Cardiac septum (tissue), 1 donor: ENCODE results near the gene IBTK. TPM values are rescaled to one million over a fixed set of nuclear protein-coding genes. Genes with fewer than 3 reads are reported as not detected.
"Not testable (repeated sequence)": the region's sequence is repeated elsewhere in the genome, so short reads cannot be mapped to it uniquely, and the experiment has no call there.

Source experiments
- DNase-seq: peaks from one replicate; pipeline ENCODE4 v3.0.0-alpha.2; 2020; ENCODE audit warnings: low spot score
- intact Hi-C: fragments of 100-400 bp; cut with DNase I; formaldehyde crosslinking; loops from one replicate; pipeline ENCODE4 v1.14.0; 2022
- total RNA-seq: library from RNA; stranded (reverse); fragmentation: NEBNext Ultra II Directional; extraction: Animal tissue kit (Norgen Biotek cat#: 25700); gene quantifications from one replicate; pipeline ENCODE4 v1.2.1, GENCODE V29; 2021
- donor health status: DM: no; HTN: no; CAD: no.

IBTK gene
- total RNA-seq, 1 donor from 2014 or later = 36.5 TPM

GRCh38 chr6:82143041-82143481, 104.5 kb downstream of the IBTK start:
- no peak for DNase-seq
- intact Hi-C loops = loop anchor here (10.0 kb wide), 2 partner anchors 238 to 388 kb away; partner anchors contain the start of gene TENT5A

DNA sequence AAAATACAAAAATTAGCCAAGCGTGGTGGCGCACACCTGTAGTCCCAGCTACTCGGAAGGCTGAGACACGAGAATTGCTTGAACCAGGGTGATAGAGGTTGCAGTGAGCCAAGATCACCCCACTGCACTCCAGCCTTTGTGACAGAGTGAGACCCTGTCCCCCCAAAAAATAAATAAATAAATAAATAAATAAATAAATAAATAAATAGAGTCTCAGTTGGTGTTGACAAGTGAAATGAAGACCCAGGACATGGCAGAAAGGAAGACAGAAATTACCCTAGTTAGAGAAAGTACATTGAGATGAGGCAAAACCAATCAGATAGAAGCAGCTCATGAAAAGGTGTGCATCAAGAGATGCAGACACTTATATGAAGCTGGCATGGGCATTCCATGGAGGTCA, 105.0 kb downstream of the IBTK start:
- no peak for DNase-seq
- intact Hi-C loops = loop anchor here (10.0 kb wide), 2 partner anchors 238 to 388 kb away; partner anchors contain the start of gene TENT5A

GRCh38 chr6:82138075-82138791, 109.3 kb downstream of the IBTK start:
- DNase-seq = no peak
- intact Hi-C loops = no loop called here

GRCh38 chr6:82131441-82131840, 116.1 kb downstream of the IBTK start:
- intact Hi-C loops = no loop called here
- no peak for DNase-seq

GRCh38 chr6:82129797-82130196, 117.7 kb downstream of the IBTK start:
- intact Hi-C loops = no loop called here
- DNase-seq = no peak

DNA sequence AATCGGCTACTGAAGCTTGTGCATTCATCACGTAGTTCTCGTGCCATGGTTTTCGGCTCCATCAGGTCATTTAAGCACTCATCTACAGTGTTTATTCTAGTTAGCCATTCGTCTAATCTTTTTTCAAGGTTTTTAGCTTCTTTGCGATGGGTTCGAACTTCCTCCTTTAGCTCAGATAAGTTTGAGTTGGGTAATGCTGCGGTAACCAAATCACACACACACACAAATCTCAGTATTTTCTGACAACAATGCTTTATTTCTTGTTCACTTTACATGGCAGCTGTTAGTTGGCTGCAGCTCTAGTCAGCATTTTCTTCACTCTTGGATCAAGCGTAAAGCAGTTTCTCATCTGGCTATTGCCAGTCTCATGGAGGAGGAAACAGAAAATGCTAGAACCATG, 118.6 kb downstream of the IBTK start:
- intact Hi-C loops, DNase-seq: not testable (repeated sequence)

DNA sequence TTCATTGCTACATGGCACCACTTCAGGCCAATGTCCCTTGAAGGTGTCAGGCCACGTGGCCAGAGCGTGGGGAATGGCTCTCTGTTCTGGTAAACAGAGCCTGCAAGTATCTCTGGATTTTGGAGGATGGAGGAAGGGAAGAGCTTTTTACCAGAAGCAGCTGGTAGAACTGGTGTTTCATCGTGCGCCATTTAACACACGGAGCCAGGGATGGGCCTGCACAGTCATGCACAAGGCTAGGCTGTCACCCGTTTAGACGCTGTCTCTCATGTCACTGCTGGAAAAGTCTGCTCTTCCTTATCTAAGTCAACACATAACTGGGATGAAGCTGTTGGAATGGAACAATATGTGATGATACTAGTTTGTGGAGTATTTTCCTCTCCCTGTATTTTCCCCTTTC, 123.9 kb downstream of the IBTK start:
- intact Hi-C loops = no loop called here
- no peak for DNase-seq

Other genes with a start within 250 kb of the IBTK start
- gene TPBG, start 116.1 kb upstream of the IBTK start, total RNA-seq = 4.9 TPM